Endothelial cell of umbilical vein (primary cell): ENCODE results near the gene ARL3. TPM values are rescaled to one million over a fixed set of nuclear protein-coding genes. Genes with fewer than 3 reads are reported as not detected.

Experiments
- BruUV-seq: library from RNA; stranded (reverse); fragments of 400-500 nt; replicated peaks from 2 replicates; lab custom pipeline; 2021; lab: Mats Ljungman, UMichigan
- CTCF ChIA-PET: fragments of 300-600, 350-600 bp; sonication (Branson Sonifier 250); formaldehyde crosslinking; loops from one replicate; lab custom pipeline; 2021; ENCODE audit warnings: antibody characterized with exemption, inconsistent platforms; lab: Charles Lee
- POLR2A ChIA-PET: fragments of 300-600, 350-600 bp; sonication (Branson Sonifier 250); formaldehyde crosslinking; loops from one replicate; lab custom pipeline; 2021; ENCODE audit warnings: antibody characterized with exemption, inconsistent platforms; lab: Charles Lee
- DNase-seq: peaks from one replicate; pipeline ENCODE4 v3.0.0-alpha.2; 2011; ENCODE audit warnings: low read depth, low spot score
- FAIRE-seq: peaks from 2 replicates; lab custom pipeline; 2011; peaks lifted over from hg19 to GRCh38; lab: Jason Lieb, UNC
- H2AFZ ChIP-seq: 2 replicates; pipeline ENCODE4 v1.6.0; 2012; ENCODE audit warnings: low read depth, low read length, control low read depth, inconsistent platforms
- H3K27ac ChIP-seq: 2 replicates; pipeline ENCODE4 v1.5.1; 2011; ENCODE audit warnings: low read depth, mild to moderate bottlenecking, control low read depth, low read length, moderate library complexity; ENCODE audit not compliant: insufficient read depth
- H3K27me3 ChIP-seq, 2 experiments: 2 replicates each; pipeline versions ENCODE4 v1.6.0 to v1.6.1; 2011; ENCODE audit warnings: low read length in 2 of 2, mixed read lengths in 1 of 2; ENCODE audit not compliant: control insufficient read depth in 2 of 2, insufficient read depth in 2 of 2
- H3K36me3 ChIP-seq, 2 experiments: 2 replicates in 1 of 2; 3 replicates in 1 of 2; pipeline ENCODE4 v1.5.1; 2011; ENCODE audit warnings: low read length in 2 of 2, mild to moderate bottlenecking in 1 of 2, moderate library complexity in 1 of 2; ENCODE audit not compliant: control insufficient read depth in 2 of 2, insufficient read depth in 2 of 2; ENCODE audit errors: extremely low read depth in 1 of 2
- H3K4me1 ChIP-seq: 3 replicates; pipeline ENCODE4 v1.5.1; 2011; ENCODE audit warnings: mild to moderate bottlenecking, low read length; ENCODE audit not compliant: control insufficient read depth, insufficient read depth; ENCODE audit errors: extremely low read depth
- H3K4me2 ChIP-seq: 2 replicates; pipeline ENCODE4 v1.6.1; 2011; ENCODE audit warnings: low read length, control low read depth, mixed read lengths; ENCODE audit not compliant: insufficient read depth
- H3K4me3 ChIP-seq, 3 experiments: fragments of 200-600 bp in 1 of 3; sonication (generic), shearing (Covaris generic) in 1 of 3; replicated peaks in 1 of 3; 2 replicates each; pipeline ENCODE4 v1.5.1; 2011 to 2016; ENCODE audit warnings: control low read depth in 3 of 3, low read length in 3 of 3, mild to moderate bottlenecking in 2 of 3, inconsistent platforms in 1 of 3, low read depth in 1 of 3, moderate library complexity in 1 of 3; ENCODE audit not compliant: insufficient read depth in 1 of 3
- H3K79me2 ChIP-seq: 2 replicates; pipeline ENCODE4 v1.6.0; 2012; ENCODE audit warnings: low read length, inconsistent platforms; ENCODE audit not compliant: control insufficient read depth, insufficient read depth
- H3K9ac ChIP-seq: replicated peaks from 2 replicates; pipeline ENCODE3; 2011; ENCODE audit warnings: low read length, control low read depth; ENCODE audit not compliant: insufficient read depth; ENCODE audit errors: extremely low read depth
- H3K9me1 ChIP-seq: replicated peaks from 3 replicates; pipeline ENCODE4 v1.6.0; 2011; ENCODE audit warnings: mild to moderate bottlenecking, low read length; ENCODE audit not compliant: control insufficient read depth, insufficient read depth; ENCODE audit errors: extremely low read depth
- H3K9me3 ChIP-seq: replicated peaks from 2 replicates; pipeline ENCODE4 v1.5.1; 2012; ENCODE audit warnings: low read length, inconsistent platforms; ENCODE audit not compliant: control insufficient read depth, insufficient read depth
- H4K20me1 ChIP-seq: replicated peaks from 2 replicates; pipeline ENCODE3; 2011; ENCODE audit warnings: mild to moderate bottlenecking, low read length; ENCODE audit not compliant: control insufficient read depth, insufficient read depth; ENCODE audit errors: extremely low read depth
- EZH2 ChIP-seq: IDR thresholded peaks from 2 replicates; pipeline ENCODE4 v1.6.1; 2012; ENCODE audit warnings: borderline replicate concordance, low read depth, mild to moderate bottlenecking, moderate library complexity, low read length, inconsistent platforms; ENCODE audit not compliant: severe bottlenecking
- FOS ChIP-seq: IDR thresholded peaks from 2 replicates; pipeline ENCODE4 v1.6.1; 2011; ENCODE audit warnings: mild to moderate bottlenecking, low read length, moderate library complexity, borderline replicate concordance; ENCODE audit not compliant: insufficient read depth
- GATA2 ChIP-seq: IDR thresholded peaks from 2 replicates; pipeline ENCODE4 v1.7.0; 2011; ENCODE audit warnings: low read depth, mild to moderate bottlenecking, moderate library complexity, mixed read lengths, low read length; ENCODE audit not compliant: insufficient read length, insufficient read depth
- JUN ChIP-seq: IDR thresholded peaks from 2 replicates; pipeline ENCODE4 v1.6.1; 2011; ENCODE audit warnings: borderline replicate concordance, low read depth; ENCODE audit not compliant: insufficient read length, insufficient read depth
- MYC ChIP-seq: IDR thresholded peaks from one replicate; pipeline ENCODE4 v1.6.1; 2011; ENCODE audit warnings: mild to moderate bottlenecking, low read depth, low read length
- POLR2A ChIP-seq: IDR thresholded peaks from 2 replicates; pipeline ENCODE4 v1.6.1; 2012; ENCODE audit warnings: low read depth, mild to moderate bottlenecking, control low read depth, low read length
- POLR2AphosphoS5 ChIP-seq: IDR thresholded peaks from 2 replicates; pipeline ENCODE4 v1.6.1; 2012; ENCODE audit warnings: low read depth, mild to moderate bottlenecking, control low read depth, low read length, moderate library complexity; ENCODE audit not compliant: insufficient read depth
- dilution Hi-C: fragments of 300-500 bp; cut with MboI; formaldehyde crosslinking; loops from one replicate; pipeline ENCODE4 v1.15.0; 2019; ENCODE audit warnings: low sequenced_read_pairs; ENCODE audit not compliant: extremely low pct_ligation_motif_present
- intact Hi-C: fragments of 100-400 bp; cut with micrococcal nuclease; formaldehyde crosslinking; loops from one replicate; pipeline ENCODE4 v1.10.0; 2022
- polyA plus RNA-seq, 4 experiments: library from polyadenylated mRNA; depleted of rRNA in 3 of 4; stranded (reverse) in 3 of 4; unstranded in 1 of 4; fragments of >200 nt; gene quantifications; 2 replicates each; pipeline versions ENCODE4 v1.2.1 to v1.2.3, GENCODE V29; 2011 to 2012; ENCODE audit warnings: missing spikeins in 1 of 4
- total RNA-seq: library from RNA; stranded (reverse); gene quantifications from 2 replicates; pipeline ENCODE4 v1.2.3, GENCODE V29; 2021
- TF ChIP-seq, protein P1 (sequence below), 2 donors: IDR thresholded peaks; 1 replicate in 1 of 2; 2 replicates in 1 of 2; pipeline ENCODE4 v1.5.1; 2011; ENCODE audit warnings: low read length in 2 of 2, mild to moderate bottlenecking in 2 of 2, moderate library complexity in 2 of 2, control low read depth in 1 of 2, inconsistent platforms in 1 of 2, low read depth in 1 of 2; ENCODE audit not compliant: insufficient read depth in 1 of 2; ENCODE audit errors: extremely low read depth in 1 of 2
- TF ChIP-seq, protein P2 (sequence below): IDR thresholded peaks from 2 replicates; pipeline ENCODE4 v1.6.1; 2011; ENCODE audit not compliant: insufficient read depth, insufficient read length

ARL3 gene
- total and polyA plus RNA-seq, 2 donors (not counting 3 experiments of a cell fraction or from before 2014, with no cell fraction given) = 6.6 to 11.0 TPM

DNA sequence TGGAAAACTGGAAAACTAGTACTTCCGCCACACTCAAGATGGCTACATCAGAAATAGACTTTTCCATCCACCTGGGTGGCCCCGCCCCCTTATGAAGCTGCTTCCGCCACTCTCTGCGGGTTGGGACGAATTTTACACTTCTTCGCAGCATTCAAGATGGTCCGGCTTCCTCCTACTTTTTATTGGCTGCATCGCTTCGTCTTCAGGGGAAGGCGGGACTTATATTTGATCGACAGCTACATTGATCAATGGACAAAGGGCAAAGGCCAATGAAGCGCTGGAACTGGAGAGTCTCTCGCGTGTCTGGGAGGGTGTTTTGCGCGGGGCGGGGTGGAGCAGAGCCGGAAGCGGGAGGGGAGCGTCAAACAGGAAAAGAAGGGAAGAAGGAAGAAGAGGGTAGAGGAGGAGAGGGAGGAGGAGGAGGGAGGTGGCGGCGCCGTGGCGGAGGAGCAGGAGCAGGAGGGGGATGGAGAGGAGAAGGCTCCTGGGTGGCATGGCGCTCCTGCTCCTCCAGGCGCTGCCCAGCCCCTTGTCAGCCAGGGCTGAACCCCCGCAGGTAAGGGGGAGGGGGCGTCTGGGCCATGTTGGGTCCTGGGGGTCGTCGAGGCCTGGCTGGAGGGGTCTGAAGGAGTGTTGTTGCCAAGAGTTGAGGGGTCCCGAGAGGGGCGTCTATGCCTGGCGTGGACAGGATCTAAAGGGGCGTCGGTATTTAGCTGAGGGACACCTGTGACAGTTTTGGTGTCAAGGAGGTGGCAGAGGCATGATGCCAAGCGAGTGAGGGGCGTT is 29.6 kb upstream of the ARL3 start, which contains the start of gene WBP1L:
Gene WBP1L (plus strand): TSS at position 361 of the 786 bp plus-strand sequence. CDS start 106 bp downstream, at position 467.
- H3K4me3 ChIP-seq = peak within 1 kb of the TSS; percentile 43 to 91 (median 52)
- H3K9me1 ChIP-seq = no peaks in the 10 kb centered on the region
- FAIRE-seq (peak; percentile 98), DNase-seq (peak; percentile 100)
- H3K9me3 ChIP-seq = no peaks in the 10 kb centered on the region
- peak within 1 kb of the TSS; percentile 55 for H3K4me2 ChIP-seq
- H3K79me2 ChIP-seq = peaks cover 27% of the 10 kb centered on the region
- H3K9ac ChIP-seq = peak within 1 kb of the TSS; percentile 55
- no peaks in the 10 kb centered on the region for H3K27me3 ChIP-seq
- H3K27ac ChIP-seq = peak within 1 kb of the TSS; percentile 35
- ChIA-PET POLR2A (interaction anchor here (0.7 to 1.0 kb wide), 2 partner anchors 13 to 30 kb away, joined by 6 read pairs; partner anchors contain the start of genes ARL3 and SFXN2), CTCF (interaction anchor here (0.6 to 2.1 kb wide), 9 partner anchors 8 to 501 kb away, joined by 3 to 12 read pairs (median 5); partner anchors contain the start of gene CNNM2)
- intact Hi-C loops = loop anchor here (1.0 to 5.0 kb wide), 5 partner anchors 34 to 174 kb away; partner anchors contain the start of genes BORCS7 and CNNM2
- peak within 1 kb of the TSS; percentile 92 for H2AFZ ChIP-seq
- no peaks in the 10 kb centered on the region for H3K36me3 ChIP-seq
- dilution Hi-C loops = no loop called here
- H3K4me1 ChIP-seq = peaks cover 15% of the 10 kb centered on the region
- H4K20me1 ChIP-seq = no peaks in the 10 kb centered on the region
- no TSS peak for BruUV-seq
- no peak for TF ChIP-seq GATA2
- TF ChIP-seq EZH2 = no peak
- TF ChIP-seq FOS = no peak
- TF ChIP-seq POLR2A = peak; percentile 45
- TF ChIP-seq, protein P1, sequence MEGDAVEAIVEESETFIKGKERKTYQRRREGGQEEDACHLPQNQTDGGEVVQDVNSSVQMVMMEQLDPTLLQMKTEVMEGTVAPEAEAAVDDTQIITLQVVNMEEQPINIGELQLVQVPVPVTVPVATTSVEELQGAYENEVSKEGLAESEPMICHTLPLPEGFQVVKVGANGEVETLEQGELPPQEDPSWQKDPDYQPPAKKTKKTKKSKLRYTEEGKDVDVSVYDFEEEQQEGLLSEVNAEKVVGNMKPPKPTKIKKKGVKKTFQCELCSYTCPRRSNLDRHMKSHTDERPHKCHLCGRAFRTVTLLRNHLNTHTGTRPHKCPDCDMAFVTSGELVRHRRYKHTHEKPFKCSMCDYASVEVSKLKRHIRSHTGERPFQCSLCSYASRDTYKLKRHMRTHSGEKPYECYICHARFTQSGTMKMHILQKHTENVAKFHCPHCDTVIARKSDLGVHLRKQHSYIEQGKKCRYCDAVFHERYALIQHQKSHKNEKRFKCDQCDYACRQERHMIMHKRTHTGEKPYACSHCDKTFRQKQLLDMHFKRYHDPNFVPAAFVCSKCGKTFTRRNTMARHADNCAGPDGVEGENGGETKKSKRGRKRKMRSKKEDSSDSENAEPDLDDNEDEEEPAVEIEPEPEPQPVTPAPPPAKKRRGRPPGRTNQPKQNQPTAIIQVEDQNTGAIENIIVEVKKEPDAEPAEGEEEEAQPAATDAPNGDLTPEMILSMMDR (IDR thresholded peaks at IDR 0.05; ENCODE audit: extremely low read depth in 1 of 2, insufficient read depth in 1 of 2, low read depth in 1 of 2, low read length in 2 of 2) = no peak
- TF ChIP-seq POLR2AphosphoS5 = peak; percentile 47
- TF ChIP-seq, protein P2, sequence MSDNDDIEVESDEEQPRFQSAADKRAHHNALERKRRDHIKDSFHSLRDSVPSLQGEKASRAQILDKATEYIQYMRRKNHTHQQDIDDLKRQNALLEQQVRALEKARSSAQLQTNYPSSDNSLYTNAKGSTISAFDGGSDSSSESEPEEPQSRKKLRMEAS = no peak
- TF ChIP-seq JUN = no peak
- TF ChIP-seq MYC = no peak
